Psoas muscle (tissue), 8 donors: ENCODE measurements around the gene IKZF1. TPM values are rescaled to one million over a fixed set of nuclear protein-coding genes. Genes with fewer than 3 reads are reported as not detected.

Experiments
- ATAC-seq, 4 donors: fragments of 200-7000 bp; cut with Tn5 transposase; one replicate each; pipeline ENCODE4 v1.9.1; 2020; ENCODE audit warnings: moderate library complexity in 3 of 4, mild to moderate bottlenecking in 2 of 4
- DNase-seq, 2 donors: peaks; one replicate each; pipeline ENCODE4 v3.0.0-alpha.2; 2020
- H3K27ac ChIP-seq: fragments of 200-600 bp; one replicate; pipeline ENCODE4 v1.8.0; 2022
- H3K27me3 ChIP-seq, 3 donors: fragments of 200-600 bp in 1 of 3; one replicate each; pipeline versions ENCODE4 v1.6.1 to v1.8.0; 2013 to 2022; ENCODE audit warnings: low read length in 2 of 3, mild to moderate bottlenecking in 2 of 3, moderate library complexity in 1 of 3; ENCODE audit not compliant: insufficient read depth in 3 of 3
- H3K36me3 ChIP-seq, 2 donors: fragments of 200-600 bp in 1 of 2; one replicate each; pipeline versions ENCODE4 v1.6.1 to v1.8.0; 2013 to 2022; ENCODE audit warnings: low read depth in 1 of 2, mild to moderate bottlenecking in 1 of 2, moderate library complexity in 1 of 2; ENCODE audit not compliant: insufficient read depth in 1 of 2
- H3K4me1 ChIP-seq: fragments of 200-600 bp; one replicate; pipeline ENCODE4 v1.8.0; 2022
- H3K4me3 ChIP-seq: fragments of 200-600 bp; one replicate; pipeline ENCODE4 v1.8.0; 2022; ENCODE audit warnings: mild to moderate bottlenecking
- H3K9me3 ChIP-seq: fragments of 200-600 bp; one replicate; pipeline ENCODE4 v1.8.0; 2022
- CTCF ChIP-seq: fragments of 200-600 bp; IDR thresholded peaks from one replicate; pipeline ENCODE4 v1.8.0; 2022; ENCODE audit warnings: antibody characterized with exemption
- WGBS, 3 donors: extraction: QIAGEN DNeasy Blood & Tissue Kit; methylation state at CpG; one replicate each; pipeline versions ENCODE4 v1.1.6 to v1.1.7; 2013; 5-methylcytosine and 5-hydroxymethylcytosine counted together
- intact Hi-C, 2 donors: fragments of 100-400 bp; cut with DNase I; formaldehyde crosslinking; loops; one replicate each; pipeline versions ENCODE4 v1.11.0 to v1.14.2; 2022
- polyA plus RNA-seq, 3 donors: library from polyadenylated mRNA; stranded (reverse); fragments of 200-250 nt; gene quantifications; one replicate each; pipeline ENCODE4 v1.2.3, GENCODE V29; 2013
- total RNA-seq, 4 donors: library from RNA; stranded (reverse); fragmentation: NEBNext Ultra II Directional in 2 of 4; extraction: Animal tissue kit (Norgen Biotek cat#: 25700) in 2 of 4; gene quantifications; one replicate each; pipeline versions ENCODE4 v1.2.1 to v1.2.4, GENCODE V29; 2021 to 2023
- donor health status: healthy with polysubstance abuse.
- donor health status: DM: no; HTN: no; CAD: no; lungs with moderate emphysema.
- donor health status: Bipolar disorder and iron deficiency.
- donor health status: healthy.
- donor health status: DM: yes; HTN: yes; CAD: no.
- donor health status: DM: no; HTN: no; CAD: no.
- donor health status: DM: no; HTN: no; CAD: no.
- donor health status: DM: yes; HTN: yes; CAD: no.

Gene IKZF1
- total and polyA plus RNA-seq, 7 donors = 0.18 to 2.0 (median 1.1) TPM

- no peak for TF ChIP-seq CTCF
- H3K4me1 ChIP-seq = no peaks in the 10 kb centered on the region
- H3K4me3 ChIP-seq = no peak overlapping the region
- intact Hi-C loops = no loop called here
- no peaks in the 10 kb centered on the region for H3K9me3 ChIP-seq
- H3K27me3 ChIP-seq = no peaks in the 10 kb centered on the region
- ATAC-seq = no peak
- 46 to 65% (median 56%) methylated on average over 12 of the region's 12 CpGs for WGBS, 3 donors
- H3K36me3 ChIP-seq = no peaks in the 10 kb centered on the region
- no peak overlapping the region for H3K27ac ChIP-seq
- DNase-seq = no peak
Observed at GRCh38 chr7:50281680-50282445, 22.7 kb upstream of the IKZF1 start.

- ATAC-seq (no peak), DNase-seq (no peak)
- no peak overlapping the region for H3K27ac ChIP-seq
- intact Hi-C loops = no loop called here
- H3K36me3 ChIP-seq = no peaks in the 10 kb centered on the region
- 53 to 58% (median 54%) methylated on average over 11 of the region's 11 CpGs for WGBS, 3 donors
- no peak overlapping the region for H3K4me3 ChIP-seq
- TF ChIP-seq CTCF = no peak
- H3K27me3 ChIP-seq = no peaks in the 10 kb centered on the region
- H3K9me3 ChIP-seq = no peaks in the 10 kb centered on the region
- no peaks in the 10 kb centered on the region for H3K4me1 ChIP-seq
Observed at GRCh38 chr7:50282813-50283605, 21.5 kb upstream of the IKZF1 start.

- no peak for TF ChIP-seq CTCF
- intact Hi-C loops = no loop called here
- H3K9me3 ChIP-seq = no peaks in the 10 kb centered on the region
- no peak overlapping the region for H3K27ac ChIP-seq
- H3K4me3 ChIP-seq = no peak overlapping the region
- no peak for ATAC-seq
- DNase-seq = no peak
- 79 to 86% (median 84%) methylated on average over 4 of the region's 4 CpGs for WGBS, 3 donors
- no peaks in the 10 kb centered on the region for H3K27me3 ChIP-seq
- no peaks in the 10 kb centered on the region for H3K36me3 ChIP-seq
- no peaks in the 10 kb centered on the region for H3K4me1 ChIP-seq
Observed at GRCh38 chr7:50283731-50284130, 20.8 kb upstream of the IKZF1 start.

- no peaks in the 10 kb centered on the region for H3K27me3 ChIP-seq
- DNase-seq (no peak), ATAC-seq (no peak)
- no peak overlapping the region for H3K27ac ChIP-seq
- WGBS, 3 donors = 87 to 92% (median 91%) methylated on average over 3 of the region's 3 CpGs
- no peak for TF ChIP-seq CTCF
- intact Hi-C loops = no loop called here
- no peak overlapping the region for H3K4me3 ChIP-seq
- H3K9me3 ChIP-seq = no peaks in the 10 kb centered on the region
- H3K36me3 ChIP-seq = no peaks in the 10 kb centered on the region
- H3K4me1 ChIP-seq = no peaks in the 10 kb centered on the region
Observed at GRCh38 chr7:50284296-50284695, 20.2 kb upstream of the IKZF1 start.
